ENCODE data around the gene TAF7L. TPM values are rescaled to one million over a fixed set of nuclear protein-coding genes. Genes with fewer than 3 reads are reported as not detected.

Gene TAF7L
- total and polyA plus RNA-seq, 2 of the 13 experiments (the other 11 are each of a cell fraction or from before 2014, with no cell fraction given), result 0.05 TPM; not detected in 1

DNA sequence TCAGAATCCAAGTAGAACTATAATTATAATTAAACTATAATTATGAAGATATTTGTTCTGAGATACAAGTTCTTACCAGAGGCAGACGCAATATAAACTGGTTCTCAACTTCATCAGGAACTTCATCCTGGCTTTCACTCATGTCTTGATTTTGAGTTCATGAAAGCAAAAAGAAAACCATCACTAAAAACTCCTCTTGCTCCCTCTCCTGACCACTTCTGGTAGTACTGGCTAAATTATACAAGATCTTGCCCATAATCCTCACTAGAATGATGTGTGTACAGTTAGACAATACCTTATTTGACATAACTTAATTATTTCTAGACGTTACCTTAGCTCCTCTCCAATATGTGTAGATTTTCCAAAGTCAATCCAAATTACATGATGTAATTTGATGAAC is 3.7 kb downstream of the TAF7L start:
- FAIRE-seq (peak; percentile 84), ATAC-seq (no peak), DNase-seq (ENCODE audit: low spot score) (peak; percentile 11)
- intact Hi-C loops (cut with micrococcal nuclease; ENCODE audit: unreplicated experiment) (no loop called here), in situ Hi-C loops (cut with HindIII; ENCODE audit: extremely low pct_ligation_motif_present, low pct_unique_long_range_greater_than_20kb) (no loop called here)
- ChIA-PET CTCF (ENCODE audit: low intra/inter-chr PET ratio, low total read pairs) (interaction anchor here (0.7 kb wide), 1 partner anchor 27 kb away, joined by 4 read pairs; no protein-coding TSS in a partner anchor), POLR2A (no interaction called here)
- Histone ChIP-seq H2AFZ (ENCODE audit: low read length) (no peak overlapping the region), H4K20me1 (ENCODE audit: insufficient read depth, low read length) (no peaks in the 10 kb centered on the region), H3K9ac (ENCODE audit: insufficient read depth, low read depth, low read length) (no peak overlapping the region), H3K27ac (ENCODE audit: extremely low read length, insufficient read depth, low read length) (no peak overlapping the region), H3K4me1 (ENCODE audit: insufficient read depth, low read length) (no peaks in the 10 kb centered on the region), H3K27me3 (ENCODE audit: control insufficient read depth in 1 of 2, insufficient read depth in 2 of 2, low read length in 2 of 2) (no peaks in the 10 kb centered on the region), H3K79me2 (ENCODE audit: insufficient read depth, low read length) (no peaks in the 10 kb centered on the region), H3K9me3 (ENCODE audit: low read length) (no peaks in the 10 kb centered on the region), H3K4me3 (replicated peaks in 1 of 3; ENCODE audit: insufficient read depth in 1 of 3, low read depth in 2 of 3, low read length in 3 of 3) (no peak overlapping the region), H3K36me3 (replicated peaks in 1 of 2; ENCODE audit: control insufficient read depth in 1 of 2, insufficient read depth in 2 of 2, low read length in 2 of 2) (no peaks in the 10 kb centered on the region), H3K4me2 (ENCODE audit: low read depth, low read length) (no peak overlapping the region)
- BruUV-seq (replicated peaks), result no TSS peak
- 0% methylated on average over 2 of the region's 2 CpGs for WGBS (ENCODE audit: low lambda C conversion rate)
- TF ChIP-seq CTCF (CRISPR knock-in tag; IDR thresholded peaks at IDR 0.05) (peak; percentile 52), UBTF (CRISPR knock-in tag; IDR thresholded peaks at IDR 0.05) (no peak), ZNF180 (CRISPR knock-in tag; IDR thresholded peaks at IDR 0.05; ENCODE audit: borderline replicate concordance, low read depth) (no peak), STAG1 (CRISPR knock-in tag; IDR thresholded peaks at IDR 0.05) (peak; percentile 32), RARA (CRISPR knock-in tag; IDR thresholded peaks at IDR 0.05) (no peak), RELA (CRISPR knock-in tag; IDR thresholded peaks at IDR 0.05) (no peak), ZNF30 (CRISPR knock-in tag; IDR thresholded peaks at IDR 0.05) (no peak), ZFX (CRISPR knock-in tag; IDR thresholded peaks at IDR 0.05; ENCODE audit: low read depth) (no peak), HNRNPK (IDR thresholded peaks at IDR 0.05; ENCODE audit: low read depth, low read length, poor library complexity, severe bottlenecking) (no peak), ZNF703 (CRISPR knock-in tag; IDR thresholded peaks at IDR 0.05; ENCODE audit: borderline replicate concordance) (no peak), ISL2 (CRISPR knock-in tag; IDR thresholded peaks at IDR 0.05) (no peak), JDP2 (CRISPR knock-in tag; IDR thresholded peaks at IDR 0.05; ENCODE audit: borderline replicate concordance) (no peak)
- TF ChIP-seq, protein P1, sequence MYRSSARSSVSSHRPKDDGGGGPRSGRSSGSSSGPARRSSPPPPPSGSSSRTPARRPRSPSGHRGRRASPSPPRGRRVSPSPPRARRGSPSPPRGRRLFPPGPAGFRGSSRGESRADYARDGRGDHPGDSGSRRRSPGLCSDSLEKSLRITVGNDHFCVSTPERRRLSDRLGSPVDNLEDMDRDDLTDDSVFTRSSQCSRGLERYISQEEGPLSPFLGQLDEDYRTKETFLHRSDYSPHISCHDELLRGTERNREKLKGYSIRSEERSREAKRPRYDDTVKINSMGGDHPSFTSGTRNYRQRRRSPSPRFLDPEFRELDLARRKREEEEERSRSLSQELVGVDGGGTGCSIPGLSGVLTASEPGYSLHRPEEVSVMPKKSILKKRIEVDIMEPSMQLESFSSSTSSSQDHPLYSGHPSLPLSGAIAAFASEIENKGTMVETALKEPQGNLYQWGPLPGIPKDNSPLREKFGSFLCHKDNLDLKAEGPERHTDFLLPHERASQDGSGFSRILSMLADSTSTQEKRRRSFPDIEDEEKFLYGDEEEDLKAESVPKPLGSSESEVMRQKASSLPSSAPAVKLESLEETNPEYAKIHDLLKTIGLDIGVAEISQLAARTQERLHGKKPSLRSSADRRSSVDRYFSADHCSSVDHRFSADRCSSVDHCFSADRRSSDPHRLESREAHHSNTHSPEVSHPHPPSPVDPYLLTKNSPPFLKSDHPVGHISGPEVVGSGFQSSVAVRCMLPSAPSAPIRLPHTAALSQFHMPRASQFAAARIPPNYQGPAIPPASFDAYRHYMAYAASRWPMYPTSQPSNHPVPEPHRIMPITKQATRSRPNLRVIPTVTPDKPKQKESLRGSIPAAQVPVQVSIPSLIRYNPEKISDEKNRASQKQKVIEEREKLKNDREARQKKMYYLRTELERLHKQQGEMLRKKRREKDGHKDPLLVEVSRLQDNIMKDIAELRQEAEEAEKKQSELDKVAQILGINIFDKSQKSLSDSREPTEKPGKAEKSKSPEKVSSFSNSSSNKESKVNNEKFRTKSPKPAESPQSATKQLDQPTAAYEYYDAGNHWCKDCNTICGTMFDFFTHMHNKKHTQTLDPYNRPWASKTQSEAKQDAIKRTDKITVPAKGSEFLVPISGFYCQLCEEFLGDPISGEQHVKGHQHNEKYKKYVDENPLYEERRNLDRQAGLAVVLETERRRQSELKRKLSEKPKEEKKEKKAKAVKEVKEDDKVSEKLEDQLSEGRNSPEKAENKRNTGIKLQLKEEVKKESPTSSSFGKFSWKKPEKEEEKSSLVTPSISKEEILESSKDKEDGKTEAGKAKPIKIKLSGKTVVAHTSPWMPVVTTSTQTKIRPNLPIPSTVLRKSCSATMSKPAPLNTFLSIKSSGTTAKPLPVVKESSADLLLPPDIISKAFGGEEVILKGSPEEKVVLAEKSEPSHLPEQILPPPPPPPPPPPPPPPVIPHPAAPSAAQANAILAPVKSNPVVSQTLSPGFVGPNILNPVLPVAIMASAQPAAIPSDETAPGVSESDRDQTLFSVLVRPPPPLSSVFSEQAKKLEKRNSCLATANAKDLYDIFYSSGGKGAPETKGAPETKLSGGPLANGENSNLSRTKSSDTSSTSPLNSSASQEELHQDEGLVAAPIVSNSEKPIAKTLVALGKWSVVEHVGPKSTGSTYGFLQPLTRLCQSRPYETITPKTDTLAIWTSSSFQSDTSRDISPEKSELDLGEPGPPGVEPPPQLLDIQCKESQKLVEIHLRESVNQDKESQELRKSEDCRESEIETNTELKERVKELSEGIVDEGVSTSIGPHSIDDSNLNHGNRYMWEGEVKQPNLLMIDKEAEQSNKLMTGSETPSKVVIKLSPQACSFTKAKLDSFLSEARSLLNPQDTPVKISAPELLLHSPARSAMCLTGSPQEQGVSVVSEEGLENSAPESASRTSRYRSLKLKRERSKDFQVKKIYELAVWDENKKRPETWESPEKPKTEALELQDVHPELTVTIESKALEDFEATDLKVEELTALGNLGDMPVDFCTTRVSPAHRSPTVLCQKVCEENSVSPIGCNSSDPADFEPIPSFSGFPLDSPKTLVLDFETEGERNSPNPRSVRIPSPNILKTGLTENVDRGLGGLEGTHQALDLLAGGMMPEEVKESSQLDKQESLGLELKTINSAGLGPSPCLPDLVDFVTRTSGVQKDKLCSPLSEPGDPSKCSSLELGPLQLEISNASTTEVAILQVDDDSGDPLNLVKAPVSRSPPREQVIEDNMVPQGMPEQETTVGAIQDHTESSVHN (CRISPR knock-in tag; IDR thresholded peaks at IDR 0.05), result no peak

All from HepG2 (cell line).